Measurements from ENCODE around the gene ABHD17C.

Gene ABHD17C

DNA sequence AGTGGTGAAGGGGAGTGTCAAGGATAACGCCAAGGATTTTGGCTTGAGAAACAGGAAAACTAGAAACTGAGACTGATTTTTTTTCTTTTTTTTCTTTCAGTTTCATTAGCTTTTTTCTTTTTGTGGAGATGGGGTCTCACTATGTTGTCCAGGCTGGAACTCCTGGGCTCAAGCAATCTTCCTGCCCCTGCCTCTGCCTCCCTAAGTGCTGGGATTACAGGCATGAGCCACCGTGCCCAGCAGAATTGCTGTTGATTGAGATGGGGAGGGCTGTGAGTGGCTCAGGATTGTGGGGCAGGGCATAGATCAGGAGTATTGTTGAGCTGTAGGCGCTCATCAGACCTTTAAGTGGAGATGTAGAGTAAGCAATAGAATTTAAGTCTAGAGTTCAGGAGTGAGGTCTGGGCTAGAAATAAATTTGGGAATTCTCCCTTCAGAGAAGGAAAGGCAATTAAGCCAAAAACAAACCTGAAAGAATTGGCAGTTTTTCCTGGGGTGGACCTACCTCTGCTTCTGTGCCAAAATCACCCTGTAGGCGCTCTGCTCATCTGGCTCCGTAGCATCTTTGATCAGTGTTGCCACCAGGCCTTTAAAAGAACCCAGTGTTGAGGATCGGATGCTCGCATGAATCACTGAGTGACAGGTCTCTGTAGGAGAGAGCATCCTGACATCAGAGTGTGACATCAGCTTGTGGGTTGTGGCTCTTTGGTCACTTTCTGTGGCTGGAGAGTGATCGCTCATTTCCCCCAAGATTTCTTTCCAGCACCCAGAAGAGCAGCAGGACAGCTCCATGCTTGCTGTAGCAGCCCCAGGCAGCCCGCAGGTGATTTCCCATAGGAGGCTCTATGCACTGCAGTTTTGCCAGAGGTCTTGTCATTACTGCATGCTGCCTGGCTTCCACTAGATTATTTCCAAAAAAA, 15.8 kb downstream of the ABHD17C start:
- Histone ChIP-seq H3K27me3 (ENCODE audit: control insufficient read depth, insufficient read depth, low read length) (no peaks in the 10 kb centered on the region), H3K4me3 (ENCODE audit: low read length) (no peak overlapping the region), H3K36me3 (ENCODE audit: control insufficient read depth, low read depth, low read length) (no peaks in the 10 kb centered on the region), H3K27ac (ENCODE audit: low read length) (no peak overlapping the region), H3K4me1 (ENCODE audit: control insufficient read depth, low read depth, low read length) (peaks cover 7% of the 10 kb centered on the region), H3K9me3 (ENCODE audit: control insufficient read depth, low read depth, low read length) (no peaks in the 10 kb centered on the region), H3K9ac (ENCODE audit: low read length) (no peak overlapping the region)

DNA sequence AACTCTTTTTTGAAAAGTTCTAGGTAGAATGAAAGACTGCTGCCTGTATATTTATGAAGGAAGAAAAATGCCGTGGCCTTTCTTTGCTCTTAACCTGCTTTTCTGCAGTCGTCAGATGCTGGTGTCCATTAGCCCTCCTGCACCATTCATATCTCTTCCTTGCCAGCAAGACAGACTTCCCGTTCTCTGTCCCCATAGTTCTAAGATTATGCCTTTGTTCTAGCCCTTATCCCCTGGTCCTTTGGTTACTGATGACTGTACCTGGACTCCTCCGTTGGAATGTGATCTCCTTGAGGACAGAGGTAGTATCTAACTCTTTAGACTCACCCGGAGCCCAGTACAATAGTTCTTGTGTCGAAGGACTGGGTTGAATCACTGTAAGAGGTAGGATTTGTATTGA, 16.8 kb downstream of the ABHD17C start:
- Histone ChIP-seq H3K27ac (ENCODE audit: low read length) (no peak overlapping the region), H3K36me3 (ENCODE audit: control insufficient read depth, low read depth, low read length) (no peaks in the 10 kb centered on the region), H3K4me3 (ENCODE audit: low read length) (no peak overlapping the region), H3K27me3 (ENCODE audit: control insufficient read depth, insufficient read depth, low read length) (no peaks in the 10 kb centered on the region), H3K9ac (ENCODE audit: low read length) (no peak overlapping the region), H3K4me1 (ENCODE audit: control insufficient read depth, low read depth, low read length) (no peaks in the 10 kb centered on the region), H3K9me3 (ENCODE audit: control insufficient read depth, low read depth, low read length) (no peaks in the 10 kb centered on the region)

DNA sequence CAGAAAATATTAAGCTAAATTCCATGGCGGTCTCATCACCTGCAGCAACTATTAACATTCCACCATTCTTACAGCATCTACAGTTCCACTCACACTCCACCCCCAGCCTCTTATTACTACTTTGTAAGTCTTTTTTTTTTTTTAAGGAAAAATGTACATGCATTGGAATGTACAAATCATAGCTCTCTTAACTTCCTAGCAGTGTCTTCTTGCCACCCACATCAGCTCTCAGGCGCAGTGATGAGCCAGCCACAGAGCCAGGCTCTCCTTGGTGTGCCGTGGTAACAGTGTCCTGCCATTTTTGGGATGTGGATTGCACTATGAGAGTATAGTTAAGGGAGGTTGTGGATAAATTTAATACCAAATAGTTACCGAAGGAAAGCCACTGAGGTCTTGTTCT, 17.8 kb downstream of the ABHD17C start:
- Histone ChIP-seq H3K27me3 (ENCODE audit: control insufficient read depth, insufficient read depth, low read length) (no peaks in the 10 kb centered on the region), H3K4me1 (ENCODE audit: control insufficient read depth, low read depth, low read length) (no peaks in the 10 kb centered on the region), H3K9ac (ENCODE audit: low read length) (no peak overlapping the region), H3K9me3 (ENCODE audit: control insufficient read depth, low read depth, low read length) (no peaks in the 10 kb centered on the region), H3K36me3 (ENCODE audit: control insufficient read depth, low read depth, low read length) (no peaks in the 10 kb centered on the region), H3K4me3 (ENCODE audit: low read length) (no peak overlapping the region), H3K27ac (ENCODE audit: low read length) (no peak overlapping the region)

DNA sequence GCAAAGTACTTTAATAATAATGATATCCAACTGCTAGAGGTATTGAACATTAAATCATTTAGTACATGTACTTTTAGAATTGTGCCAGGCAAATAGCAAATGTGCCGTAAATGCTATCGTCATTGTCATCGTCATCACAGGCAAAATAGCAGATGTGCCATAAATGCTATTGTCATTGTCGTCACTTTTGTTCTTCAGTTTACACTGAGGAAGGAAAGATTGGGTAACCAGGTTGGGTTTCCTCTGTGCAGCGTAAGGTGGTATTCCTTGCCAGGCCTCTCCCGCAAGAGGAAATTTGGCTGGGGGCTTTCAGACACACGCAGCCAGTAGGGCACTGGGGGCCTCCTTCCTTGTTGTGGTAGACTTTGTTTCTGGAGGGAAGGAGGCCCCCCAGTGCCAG, 26.4 kb downstream of the ABHD17C start:
- Histone ChIP-seq H3K9me3 (ENCODE audit: control insufficient read depth, low read depth, low read length) (peaks cover 2% of the 10 kb centered on the region), H3K9ac (ENCODE audit: low read length) (no peak overlapping the region), H3K4me1 (ENCODE audit: control insufficient read depth, low read depth, low read length) (peaks cover 5% of the 10 kb centered on the region), H3K27ac (ENCODE audit: low read length) (no peak overlapping the region), H3K36me3 (ENCODE audit: control insufficient read depth, low read depth, low read length) (peaks cover 4% of the 10 kb centered on the region), H3K27me3 (ENCODE audit: control insufficient read depth, insufficient read depth, low read length) (no peaks in the 10 kb centered on the region), H3K4me3 (ENCODE audit: low read length) (no peak overlapping the region)

DNA sequence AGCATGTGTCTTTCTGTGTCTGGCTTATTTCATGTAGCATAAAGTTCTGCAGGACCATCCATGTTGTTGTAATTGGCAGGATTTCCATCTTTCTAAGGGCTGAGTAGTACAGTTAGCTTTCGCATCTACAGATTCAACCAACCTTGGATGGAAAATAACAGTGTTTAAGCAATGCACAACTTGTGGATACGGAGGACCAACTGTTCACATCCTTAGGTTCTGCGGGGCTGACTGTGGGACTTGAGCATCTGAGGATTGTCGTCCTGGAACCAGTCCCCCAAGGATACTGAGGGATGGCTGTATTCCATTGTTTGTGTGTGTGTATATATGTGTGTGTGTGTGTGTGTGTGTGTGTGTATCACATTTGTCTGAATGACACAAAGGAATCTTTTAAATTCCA, 27.7 kb downstream of the ABHD17C start:
- Histone ChIP-seq H3K9me3 (ENCODE audit: control insufficient read depth, low read depth, low read length) (peaks cover 2% of the 10 kb centered on the region), H3K4me3 (ENCODE audit: low read length) (no peak overlapping the region), H3K36me3 (ENCODE audit: control insufficient read depth, low read depth, low read length) (peaks cover 4% of the 10 kb centered on the region), H3K9ac (ENCODE audit: low read length) (no peak overlapping the region), H3K27me3 (ENCODE audit: control insufficient read depth, insufficient read depth, low read length) (no peaks in the 10 kb centered on the region), H3K4me1 (ENCODE audit: control insufficient read depth, low read depth, low read length) (peaks cover 5% of the 10 kb centered on the region), H3K27ac (ENCODE audit: low read length) (no peak overlapping the region)

DNA sequence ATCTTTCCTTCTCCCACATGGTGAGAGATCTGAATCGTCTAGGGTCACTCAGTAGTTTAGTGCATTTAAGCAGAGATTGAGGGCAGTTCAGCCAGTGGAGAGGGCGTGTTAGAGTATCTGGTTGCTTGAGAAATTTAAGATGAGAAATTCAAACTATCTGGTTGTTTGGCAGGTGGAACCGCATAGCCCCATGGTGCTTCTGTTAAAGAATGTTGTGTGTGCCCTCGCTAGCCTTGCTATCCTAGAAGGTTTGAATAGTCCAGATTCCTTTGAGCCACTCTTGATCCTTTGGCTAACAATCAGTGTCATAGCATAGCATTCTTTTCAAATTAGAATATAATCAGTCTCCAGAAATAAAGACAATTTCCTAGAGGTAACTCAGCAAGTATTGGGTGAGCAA, 32.1 kb downstream of the ABHD17C start:
- peaks cover 3% of the 10 kb centered on the region for H3K4me1 ChIP-seq (ENCODE audit: control insufficient read depth, low read depth, low read length)
- no peak overlapping the region for H3K4me3 ChIP-seq (ENCODE audit: low read length)
- H3K9me3 ChIP-seq (ENCODE audit: control insufficient read depth, low read depth, low read length): peaks cover 2% of the 10 kb centered on the region
- H3K27me3 ChIP-seq (ENCODE audit: control insufficient read depth, insufficient read depth, low read length): no peaks in the 10 kb centered on the region
- no peak overlapping the region for H3K9ac ChIP-seq (ENCODE audit: low read length)
- no peak overlapping the region for H3K27ac ChIP-seq (ENCODE audit: low read length)
- H3K36me3 ChIP-seq (ENCODE audit: control insufficient read depth, low read depth, low read length): peaks cover 4% of the 10 kb centered on the region

DNA sequence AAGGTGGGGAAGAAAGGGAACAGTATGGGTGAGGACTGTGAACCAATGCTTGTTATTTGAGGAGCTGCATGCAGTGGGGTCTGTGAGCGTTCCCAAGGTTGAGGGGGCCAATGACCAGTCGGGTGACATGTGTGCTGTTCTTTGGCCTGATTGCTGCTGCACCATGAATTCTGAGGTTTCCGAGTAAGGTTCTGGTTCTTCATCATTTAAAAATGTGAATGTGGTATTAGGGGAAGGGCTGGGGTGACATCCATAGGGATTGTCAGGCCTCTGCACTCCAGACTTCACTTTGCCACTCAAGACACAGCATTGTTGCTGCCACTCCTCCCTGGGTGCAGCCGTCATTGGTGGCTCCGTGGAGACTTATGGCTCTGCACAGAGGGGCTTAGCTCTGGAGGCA, 32.5 kb downstream of the ABHD17C start:
- H3K27me3 ChIP-seq (ENCODE audit: control insufficient read depth, insufficient read depth, low read length): no peaks in the 10 kb centered on the region
- no peak overlapping the region for H3K27ac ChIP-seq (ENCODE audit: low read length)
- H3K9me3 ChIP-seq (ENCODE audit: control insufficient read depth, low read depth, low read length): peaks cover 2% of the 10 kb centered on the region
- H3K4me1 ChIP-seq (ENCODE audit: control insufficient read depth, low read depth, low read length): peaks cover 3% of the 10 kb centered on the region
- no peak overlapping the region for H3K4me3 ChIP-seq (ENCODE audit: low read length)
- H3K36me3 ChIP-seq (ENCODE audit: control insufficient read depth, low read depth, low read length): peaks cover 4% of the 10 kb centered on the region
- H3K9ac ChIP-seq (ENCODE audit: low read length): no peak overlapping the region

DNA sequence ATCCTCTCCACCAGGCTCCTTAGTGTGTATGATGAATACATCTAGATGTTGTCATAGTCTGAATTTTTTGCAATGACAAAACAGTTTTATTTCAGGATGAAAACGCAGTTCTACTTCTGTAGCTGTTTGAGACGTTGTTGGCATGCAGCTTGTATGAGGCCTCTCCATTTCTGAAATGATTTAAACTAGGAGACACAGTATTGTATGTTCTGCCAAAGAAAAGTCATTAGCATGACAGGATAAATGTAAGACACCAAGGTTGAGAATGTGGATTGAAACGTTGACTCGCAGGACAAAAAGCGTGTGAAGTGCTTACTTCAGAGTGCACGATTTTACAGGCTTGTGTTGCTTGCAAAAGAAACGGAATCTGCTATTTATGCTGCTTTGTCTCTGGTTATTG, 35.3 kb downstream of the ABHD17C start:
- H3K36me3 ChIP-seq (ENCODE audit: control insufficient read depth, low read depth, low read length): no peaks in the 10 kb centered on the region
- H3K27ac ChIP-seq (ENCODE audit: low read length): no peak overlapping the region
- H3K27me3 ChIP-seq (ENCODE audit: control insufficient read depth, insufficient read depth, low read length): no peaks in the 10 kb centered on the region
- H3K4me1 ChIP-seq (ENCODE audit: control insufficient read depth, low read depth, low read length): peaks cover 3% of the 10 kb centered on the region
- peaks cover 2% of the 10 kb centered on the region for H3K9me3 ChIP-seq (ENCODE audit: control insufficient read depth, low read depth, low read length)
- H3K9ac ChIP-seq (ENCODE audit: low read length): no peak overlapping the region
- H3K4me3 ChIP-seq (ENCODE audit: low read length): no peak overlapping the region

DNA sequence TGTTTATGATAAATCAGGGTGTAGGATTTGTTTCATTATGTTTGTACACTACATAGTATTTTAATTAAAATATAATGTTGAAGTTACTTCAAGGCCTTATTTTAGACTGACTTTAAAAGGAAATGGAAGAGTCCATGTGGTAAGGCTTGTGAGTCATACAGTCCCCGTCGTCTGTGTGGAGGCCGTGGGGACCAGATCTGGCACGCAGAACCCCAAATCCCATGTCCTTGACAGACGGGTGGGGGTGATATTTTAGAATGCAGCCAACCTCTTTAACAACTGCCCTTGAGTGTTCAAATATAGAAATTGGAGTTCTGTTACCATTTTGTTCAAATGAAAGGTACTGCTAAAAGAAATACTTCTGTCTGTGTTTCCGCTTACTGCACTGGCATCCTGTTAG, 35.8 kb downstream of the ABHD17C start:
- Histone ChIP-seq H3K9me3 (ENCODE audit: control insufficient read depth, low read depth, low read length) (peaks cover 2% of the 10 kb centered on the region), H3K27ac (ENCODE audit: low read length) (no peak overlapping the region), H3K36me3 (ENCODE audit: control insufficient read depth, low read depth, low read length) (no peaks in the 10 kb centered on the region), H3K4me3 (ENCODE audit: low read length) (no peak overlapping the region), H3K4me1 (ENCODE audit: control insufficient read depth, low read depth, low read length) (peaks cover 3% of the 10 kb centered on the region), H3K9ac (ENCODE audit: low read length) (no peak overlapping the region), H3K27me3 (ENCODE audit: control insufficient read depth, insufficient read depth, low read length) (no peaks in the 10 kb centered on the region)

DNA sequence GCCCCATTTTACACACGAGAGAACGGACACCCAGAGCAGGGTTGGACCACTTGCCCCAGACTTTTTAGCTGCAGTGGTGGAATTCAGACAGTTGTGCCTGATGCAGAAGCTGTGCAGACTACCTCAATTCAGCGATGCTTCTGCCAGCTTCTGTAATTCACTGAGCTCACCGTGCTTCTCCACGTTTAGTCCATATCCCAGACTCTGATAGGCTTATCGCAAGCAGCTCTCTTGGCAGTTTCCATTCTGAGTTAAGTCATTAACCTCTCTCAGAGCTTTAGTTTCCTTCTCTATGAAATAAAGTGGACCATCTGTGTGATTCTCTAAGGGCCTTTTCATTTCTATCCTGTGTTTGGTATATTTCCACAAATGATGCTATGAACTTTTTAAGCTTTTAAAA, 37.1 kb downstream of the ABHD17C start:
- no peak overlapping the region for H3K9ac ChIP-seq (ENCODE audit: low read length)
- no peaks in the 10 kb centered on the region for H3K9me3 ChIP-seq (ENCODE audit: control insufficient read depth, low read depth, low read length)
- H3K4me3 ChIP-seq (ENCODE audit: low read length): no peak overlapping the region
- H3K27me3 ChIP-seq (ENCODE audit: control insufficient read depth, insufficient read depth, low read length): no peaks in the 10 kb centered on the region
- no peak overlapping the region for H3K27ac ChIP-seq (ENCODE audit: low read length)
- H3K4me1 ChIP-seq (ENCODE audit: control insufficient read depth, low read depth, low read length): peaks cover 3% of the 10 kb centered on the region
- no peaks in the 10 kb centered on the region for H3K36me3 ChIP-seq (ENCODE audit: control insufficient read depth, low read depth, low read length)

DNA sequence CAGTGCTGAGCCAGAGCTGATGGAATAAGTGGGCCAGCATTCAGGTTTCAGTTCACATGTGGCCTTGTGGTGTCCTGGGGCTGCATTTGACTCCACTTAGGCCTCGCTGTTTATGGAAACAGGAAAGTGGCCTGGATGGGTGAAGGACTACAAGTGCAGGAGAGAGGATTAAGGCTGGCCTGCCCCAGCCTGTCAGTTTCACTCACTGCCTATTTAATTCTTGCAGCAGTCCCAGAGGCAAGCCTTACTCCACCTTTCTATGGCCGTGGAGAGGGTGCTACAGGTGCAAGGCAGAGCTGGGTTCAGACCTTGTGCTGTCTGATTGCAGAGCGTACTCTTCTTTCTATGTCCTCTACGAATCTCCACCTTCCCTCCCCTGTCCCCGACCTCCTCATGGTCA, 37.7 kb downstream of the ABHD17C start:
- Histone ChIP-seq H3K36me3 (ENCODE audit: control insufficient read depth, low read depth, low read length) (no peaks in the 10 kb centered on the region), H3K27ac (ENCODE audit: low read length) (no peak overlapping the region), H3K9me3 (ENCODE audit: control insufficient read depth, low read depth, low read length) (no peaks in the 10 kb centered on the region), H3K4me1 (ENCODE audit: control insufficient read depth, low read depth, low read length) (peaks cover 3% of the 10 kb centered on the region), H3K4me3 (ENCODE audit: low read length) (no peak overlapping the region), H3K9ac (ENCODE audit: low read length) (no peak overlapping the region), H3K27me3 (ENCODE audit: control insufficient read depth, insufficient read depth, low read length) (no peaks in the 10 kb centered on the region)

DNA sequence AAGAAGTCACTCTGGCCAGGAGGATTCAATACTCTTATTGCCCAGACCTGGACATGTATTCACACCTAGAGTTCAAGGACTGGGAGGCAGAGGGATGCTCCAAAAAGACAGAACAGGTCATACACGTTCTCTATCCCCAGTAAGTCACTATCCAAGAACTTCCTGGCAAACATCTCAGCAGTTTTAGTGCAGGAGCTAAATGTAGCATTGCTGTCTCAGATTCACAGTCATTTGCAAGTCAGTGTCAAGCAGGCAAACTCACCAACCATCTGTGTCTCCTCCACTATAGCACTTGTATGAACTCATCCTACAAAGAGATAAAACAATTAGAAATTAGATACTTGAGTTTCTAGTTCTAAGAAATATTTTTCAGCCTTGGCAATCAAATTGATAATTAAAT, 38.4 kb downstream of the ABHD17C start:
- no peaks in the 10 kb centered on the region for H3K27me3 ChIP-seq (ENCODE audit: control insufficient read depth, insufficient read depth, low read length)
- H3K4me3 ChIP-seq (ENCODE audit: low read length): no peak overlapping the region
- no peak overlapping the region for H3K27ac ChIP-seq (ENCODE audit: low read length)
- H3K9ac ChIP-seq (ENCODE audit: low read length): no peak overlapping the region
- peaks cover 3% of the 10 kb centered on the region for H3K4me1 ChIP-seq (ENCODE audit: control insufficient read depth, low read depth, low read length)
- no peaks in the 10 kb centered on the region for H3K36me3 ChIP-seq (ENCODE audit: control insufficient read depth, low read depth, low read length)
- H3K9me3 ChIP-seq (ENCODE audit: control insufficient read depth, low read depth, low read length): no peaks in the 10 kb centered on the region
